Natural killer cell (primary cell): ENCODE results near the gene PRMT3. TPM values are rescaled to one million over a fixed set of nuclear protein-coding genes. Genes with fewer than 3 reads are reported as not detected.
"Not testable (repeated sequence)": the region's sequence is repeated elsewhere in the genome, so short reads cannot be mapped to it uniquely, and the experiment has no call there.

Experiments used
- ATAC-seq, 3 donors: fragments of 150-1000 bp in 2 of 3; fragments of 200-7000 bp in 1 of 3; cut with Tn5 transposase; 1 replicate in 1 of 3; 2 replicates in 2 of 3; pipeline ENCODE4 v1.10.0; 2021; ENCODE audit warnings: mild to moderate bottlenecking in 2 of 3, moderate library complexity in 2 of 3
- DNase-seq, 2 donors: peaks; one replicate each; pipeline versions ENCODE4 v3.0.0 to v3.0.0-alpha.2; 2013 to 2021; ENCODE audit warnings: mixed read lengths in 1 of 2
- H3K27ac ChIP-seq: one replicate; pipeline ENCODE4 v1.5.1; 2013; ENCODE audit warnings: mild to moderate bottlenecking, low read length
- H3K27me3 ChIP-seq: one replicate; pipeline ENCODE4 v1.6.1; 2013; ENCODE audit warnings: low read length; ENCODE audit not compliant: control insufficient read depth, insufficient read depth
- H3K36me3 ChIP-seq: one replicate; pipeline ENCODE4 v1.6.1; 2013; ENCODE audit warnings: low read length; ENCODE audit not compliant: control insufficient read depth, insufficient read depth
- H3K4me1 ChIP-seq: one replicate; pipeline ENCODE4 v1.6.1; 2013; ENCODE audit warnings: low read length; ENCODE audit not compliant: control insufficient read depth, insufficient read depth
- H3K4me3 ChIP-seq: one replicate; pipeline ENCODE4 v1.5.1; 2013; ENCODE audit warnings: low read length
- H3K9me3 ChIP-seq: one replicate; pipeline ENCODE4 v1.6.1; 2013; ENCODE audit warnings: low read length; ENCODE audit not compliant: control insufficient read depth, insufficient read depth
- H3K27ac Mint-ChIP-seq, 2 donors: one replicate each; pipeline ENCODE4 v1.8.0; 2022; ENCODE audit warnings: mild to moderate bottlenecking in 2 of 2, mixed read lengths in 2 of 2, moderate library complexity in 1 of 2
- H3K27me3 Mint-ChIP-seq, 2 donors: one replicate each; pipeline ENCODE4 v1.8.0; 2022; ENCODE audit warnings: low read depth in 2 of 2, mixed read lengths in 2 of 2
- H3K36me3 Mint-ChIP-seq: one replicate; pipeline ENCODE4 v1.8.0; 2022; ENCODE audit warnings: mixed read lengths
- H3K4me1 Mint-ChIP-seq, 2 donors: one replicate each; pipeline ENCODE4 v1.8.0; 2022; ENCODE audit warnings: mixed read lengths in 2 of 2
- H3K4me3 Mint-ChIP-seq: one replicate; pipeline ENCODE4 v1.8.0; 2022; ENCODE audit warnings: mild to moderate bottlenecking, moderate library complexity, mixed read lengths
- H3K9me3 Mint-ChIP-seq, 2 donors: one replicate each; pipeline ENCODE4 v1.8.0; 2022; ENCODE audit warnings: mixed read lengths in 2 of 2
- CTCF ChIP-seq: fragments of 200-600 bp; IDR thresholded peaks from one replicate; pipeline ENCODE4 v1.8.0; 2022; ENCODE audit warnings: antibody characterized with exemption
- WGBS: methylation state at CpG from one replicate; pipeline ENCODE4 v1.1.7; 2013; ENCODE audit warnings: missing lambda C conversion rate; ENCODE audit not compliant: insufficient coverage; 5-methylcytosine and 5-hydroxymethylcytosine counted together
- intact Hi-C: fragments of 100-400 bp; cut with micrococcal nuclease; formaldehyde crosslinking; loops from one replicate; pipeline ENCODE4 v1.14.2; 2022
- total RNA-seq, 4 donors: library from RNA; stranded (reverse); fragments of 120-200 nt in 1 of 4; gene quantifications; one replicate each; pipeline versions ENCODE4 v1.2.3 to v1.2.4, GENCODE V29; 2013 to 2022

PRMT3 gene
- total RNA-seq, 3 donors from 2014 or later (not counting 1 experiment from before 2014, with no cell fraction given) = 10.4 to 12.4 (median 12.1) TPM

GRCh38 chr11:20459865-20460264, 72.3 kb downstream of the PRMT3 start:
- H3K4me3 Mint-ChIP-seq = no peak overlapping the region
- Histone ChIP-seq H3K4me1 (no peaks in the 10 kb centered on the region), H3K27ac (no peak overlapping the region), H3K36me3 (peaks cover 12% of the 10 kb centered on the region), H3K27me3 (no peaks in the 10 kb centered on the region), H3K9me3 (no peaks in the 10 kb centered on the region), H3K4me3 (no peak overlapping the region)
- no peak overlapping the region for H3K27ac Mint-ChIP-seq
- no peak for TF ChIP-seq CTCF
- no peaks in the 10 kb centered on the region for H3K36me3 Mint-ChIP-seq
- intact Hi-C loops = no loop called here
- ATAC-seq (no peak), DNase-seq (no peak)
- peaks cover 4 to 10% of the 10 kb centered on the region in 2 donors for H3K4me1 Mint-ChIP-seq
- no peaks in the 10 kb centered on the region for H3K9me3 Mint-ChIP-seq
- WGBS = 70% methylated on average over 5 of the region's 5 CpGs
- no peaks in the 10 kb centered on the region for H3K27me3 Mint-ChIP-seq

DNA sequence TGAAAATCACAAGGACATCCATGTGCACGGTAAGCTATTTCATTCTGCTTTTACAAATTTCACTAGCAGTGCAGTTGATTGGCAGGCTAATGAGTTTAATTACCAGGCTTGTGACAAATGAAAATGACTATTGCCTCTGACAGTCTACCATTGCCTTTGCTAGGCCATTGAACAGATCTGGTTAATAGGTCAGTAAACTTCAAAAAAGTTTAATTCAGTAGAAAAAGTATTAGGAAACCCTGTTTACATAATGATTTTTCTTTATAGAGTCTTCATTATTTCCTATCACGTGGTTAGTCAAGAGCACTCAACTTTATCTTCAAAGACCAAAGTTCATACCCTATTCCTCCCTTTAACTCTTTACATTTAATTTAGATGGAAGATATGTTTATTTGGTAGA, 77.0 kb downstream of the PRMT3 start:
- Mint-ChIP-seq H3K36me3 (no peaks in the 10 kb centered on the region), H3K9me3 (no peaks in the 10 kb centered on the region)

GRCh38 chr11:20467487-20468185, 80.1 kb downstream of the PRMT3 start:
- peaks cover 12% of the 10 kb centered on the region for H3K36me3 ChIP-seq
- intact Hi-C loops = no loop called here
- H3K9me3 ChIP-seq = peaks cover 3% of the 10 kb centered on the region
- DNase-seq = no peak
- H3K4me1 ChIP-seq = no peaks in the 10 kb centered on the region
- no peaks in the 10 kb centered on the region for H3K27me3 ChIP-seq
- H3K27ac Mint-ChIP-seq = peak overlapping the region in 1 of 2 donors; percentile 43
- H3K4me3 Mint-ChIP-seq = no peak overlapping the region
- peaks cover 13% of the 10 kb centered on the region for H3K36me3 Mint-ChIP-seq
- no peak for ATAC-seq
- WGBS = 100% methylated on average over 3 of the region's 6 CpGs
- TF ChIP-seq CTCF = no peak
- no peaks in the 10 kb centered on the region for H3K27me3 Mint-ChIP-seq
- H3K9me3 Mint-ChIP-seq = no peaks in the 10 kb centered on the region
- H3K4me3 ChIP-seq = no peak overlapping the region
- H3K27ac ChIP-seq = no peak overlapping the region
- peaks cover 0 to 7% of the 10 kb centered on the region in 2 donors for H3K4me1 Mint-ChIP-seq

More for the DNA sequence above, 77.0 kb downstream of the PRMT3 start:
- peaks cover 4 to 10% of the 10 kb centered on the region in 2 donors for H3K4me1 Mint-ChIP-seq
- Histone ChIP-seq H3K36me3 (peaks cover 16% of the 10 kb centered on the region), H3K27me3 (no peaks in the 10 kb centered on the region), H3K4me3 (no peak overlapping the region), H3K4me1 (no peaks in the 10 kb centered on the region), H3K9me3 (no peaks in the 10 kb centered on the region), H3K27ac (no peak overlapping the region)
- ATAC-seq (no peak), DNase-seq (no peak)
- intact Hi-C loops = no loop called here
- no peak overlapping the region for H3K27ac Mint-ChIP-seq
- H3K27me3 Mint-ChIP-seq = no peaks in the 10 kb centered on the region
- 87% methylated on average over 1 of the region's 2 CpGs for WGBS
- no peak for TF ChIP-seq CTCF
- H3K4me3 Mint-ChIP-seq = no peak overlapping the region

DNA sequence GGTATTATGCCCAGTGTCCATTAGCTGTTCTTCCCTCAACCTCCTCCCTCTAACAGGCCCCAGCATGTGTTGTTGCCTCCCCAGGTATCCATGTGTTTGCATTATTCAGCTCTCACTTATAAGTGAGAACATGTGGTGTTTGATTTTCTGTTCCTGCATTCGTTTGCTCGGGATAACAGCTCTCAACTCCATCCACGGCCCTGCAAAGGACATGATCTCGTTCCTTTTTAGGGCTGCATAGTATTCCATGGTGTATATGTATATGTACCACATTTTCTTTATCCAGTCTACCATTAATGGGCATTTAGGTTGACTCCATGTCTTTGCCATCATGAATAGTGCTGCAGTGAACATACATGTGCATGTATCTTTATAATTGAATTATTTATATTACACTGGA, 82.8 kb downstream of the PRMT3 start:
- Mint-ChIP-seq H3K27ac (no peak overlapping the region), H3K9me3 (no peaks in the 10 kb centered on the region), H3K4me1 (peaks cover 12 to 15% of the 10 kb centered on the region in 2 donors), H3K36me3 (peaks cover 13% of the 10 kb centered on the region), H3K27me3 (no peaks in the 10 kb centered on the region), H3K4me3 (no peak overlapping the region)
- H3K4me1 ChIP-seq = peaks cover 5% of the 10 kb centered on the region
- no peak overlapping the region for H3K27ac ChIP-seq
- no peaks in the 10 kb centered on the region for H3K27me3 ChIP-seq
- intact Hi-C loops = no loop called here
- DNase-seq (no peak), ATAC-seq (no peak)
- peaks cover 9% of the 10 kb centered on the region for H3K36me3 ChIP-seq
- H3K9me3 ChIP-seq = peaks cover 3% of the 10 kb centered on the region
- no CpG with 5 or more reads among the region's 4 CpGs for whole genome bisulfite sequencing
- no peak for TF ChIP-seq CTCF
- no peak overlapping the region for H3K4me3 ChIP-seq

- DNase-seq, H3K27ac ChIP-seq, H3K27ac Mint-ChIP-seq, ATAC-seq, intact Hi-C loops, H3K4me3 ChIP-seq, H3K36me3 ChIP-seq, H3K27me3 ChIP-seq, H3K4me3 Mint-ChIP-seq, H3K27me3 Mint-ChIP-seq, H3K9me3 ChIP-seq, H3K4me1 ChIP-seq, H3K9me3 Mint-ChIP-seq: not testable (repeated sequence)
- H3K4me1 Mint-ChIP-seq = peaks cover 15 to 17% of the 10 kb centered on the region in 2 donors
- peaks cover 13% of the 10 kb centered on the region for H3K36me3 Mint-ChIP-seq
These were observed 84.4 kb downstream of the PRMT3 start for GRCh38 chr11:20471929-20472328.
